Measurements from ENCODE around the gene DNAH7. TPM values are rescaled to one million over a fixed set of nuclear protein-coding genes. Genes with fewer than 3 reads are reported as not detected.

DNAH7 gene
- total and polyA plus RNA-seq, 2 donors (not counting 1 experiment from before 2014, with no cell fraction given), result 0.37 to 0.99 TPM

DNA sequence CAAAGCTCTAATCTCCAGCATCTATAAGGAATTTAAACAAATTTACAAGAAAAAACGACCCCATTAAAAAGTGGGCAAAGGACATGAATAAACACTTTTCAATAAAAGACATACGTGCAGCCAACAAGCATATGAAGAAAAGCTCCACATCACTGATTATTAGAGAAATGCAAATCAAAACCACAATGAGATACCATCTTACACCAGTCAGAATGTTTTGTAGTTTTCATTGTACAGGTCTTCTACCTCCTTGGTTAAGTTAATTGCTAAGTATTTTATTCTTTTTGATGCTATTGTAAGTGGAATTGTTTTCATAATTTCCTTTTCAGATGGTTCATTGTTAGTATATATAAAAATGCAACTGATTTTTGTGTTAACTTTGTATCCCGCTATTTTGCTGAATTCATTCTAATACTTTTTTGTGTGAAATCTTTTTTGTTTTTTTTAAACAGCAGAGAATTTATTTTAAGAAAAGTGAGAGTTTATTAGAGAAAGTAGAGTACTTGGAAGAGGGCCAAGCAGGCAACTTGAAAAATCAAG, 370.9 kb downstream of the DNAH7 start:
- Histone ChIP-seq H3K27ac (ENCODE audit: insufficient read depth, low read length) (no peak overlapping the region), H3K36me3 (ENCODE audit: control insufficient read depth, insufficient read depth, low read length) (no peaks in the 10 kb centered on the region), H3K9ac (ENCODE audit: insufficient read depth, low read length) (no peak overlapping the region), H3K79me2 (ENCODE audit: control insufficient read depth, insufficient read depth, low read length) (peaks cover 2% of the 10 kb centered on the region), H4K20me1 (ENCODE audit: control insufficient read depth, extremely low read depth, insufficient read depth, low read length) (no peaks in the 10 kb centered on the region), H3K4me1 (ENCODE audit: control insufficient read depth, extremely low read depth, insufficient read depth, low read length) (no peaks in the 10 kb centered on the region), H3K4me3 (replicated peaks in 1 of 4; ENCODE audit: control extremely low read depth in 1 of 4, insufficient read depth in 1 of 4, low read depth in 3 of 4, low read length in 4 of 4) (no peak overlapping the region), H3K9me3 (ENCODE audit: control insufficient read depth, insufficient read depth, low read depth, low read length) (no peaks in the 10 kb centered on the region), H3K4me2 (ENCODE audit: extremely low read depth, insufficient read depth, low read length) (no peak overlapping the region), H3K27me3 (ENCODE audit: control insufficient read depth, insufficient read depth, low read length) (no peaks in the 10 kb centered on the region), H2AFZ (ENCODE audit: low read length) (no peak overlapping the region)
- TF ChIP-seq EZH2 (IDR thresholded peaks at IDR 0.05; ENCODE audit: low read length, missing control alignments), result no peak
- TF ChIP-seq, protein P1, sequence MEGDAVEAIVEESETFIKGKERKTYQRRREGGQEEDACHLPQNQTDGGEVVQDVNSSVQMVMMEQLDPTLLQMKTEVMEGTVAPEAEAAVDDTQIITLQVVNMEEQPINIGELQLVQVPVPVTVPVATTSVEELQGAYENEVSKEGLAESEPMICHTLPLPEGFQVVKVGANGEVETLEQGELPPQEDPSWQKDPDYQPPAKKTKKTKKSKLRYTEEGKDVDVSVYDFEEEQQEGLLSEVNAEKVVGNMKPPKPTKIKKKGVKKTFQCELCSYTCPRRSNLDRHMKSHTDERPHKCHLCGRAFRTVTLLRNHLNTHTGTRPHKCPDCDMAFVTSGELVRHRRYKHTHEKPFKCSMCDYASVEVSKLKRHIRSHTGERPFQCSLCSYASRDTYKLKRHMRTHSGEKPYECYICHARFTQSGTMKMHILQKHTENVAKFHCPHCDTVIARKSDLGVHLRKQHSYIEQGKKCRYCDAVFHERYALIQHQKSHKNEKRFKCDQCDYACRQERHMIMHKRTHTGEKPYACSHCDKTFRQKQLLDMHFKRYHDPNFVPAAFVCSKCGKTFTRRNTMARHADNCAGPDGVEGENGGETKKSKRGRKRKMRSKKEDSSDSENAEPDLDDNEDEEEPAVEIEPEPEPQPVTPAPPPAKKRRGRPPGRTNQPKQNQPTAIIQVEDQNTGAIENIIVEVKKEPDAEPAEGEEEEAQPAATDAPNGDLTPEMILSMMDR (conservative IDR thresholded peaks at IDR 0.05 in 1 of 2, IDR thresholded peaks at IDR 0.05 in 1 of 2; ENCODE audit: low read depth in 1 of 2, low read length in 2 of 2), result no peak
- DNase-seq (ENCODE audit: low read depth in 2 of 2), result no peak

DNA sequence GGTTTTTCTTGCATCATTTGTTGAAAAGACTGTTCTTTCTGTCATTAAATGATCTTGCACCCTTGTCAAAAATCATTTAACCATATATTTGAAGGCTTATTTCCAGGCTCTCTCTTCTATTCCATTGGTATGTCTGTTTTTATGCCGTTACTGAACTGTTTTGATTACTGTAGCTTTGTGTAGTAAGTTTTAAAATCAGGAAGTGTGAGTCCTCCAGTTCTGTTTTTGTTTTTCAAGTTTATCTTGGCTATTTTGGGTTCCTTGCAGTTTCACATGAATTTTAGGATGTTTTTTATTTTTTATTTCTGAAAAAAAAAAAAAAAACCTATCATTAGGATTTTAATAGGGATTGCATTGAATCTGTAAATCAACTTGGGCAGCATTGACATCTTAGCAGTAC, 372.6 kb downstream of the DNAH7 start:
- Histone ChIP-seq H3K4me3 (replicated peaks in 1 of 4; ENCODE audit: control extremely low read depth in 1 of 4, insufficient read depth in 1 of 4, low read depth in 3 of 4, low read length in 4 of 4) (no peak overlapping the region), H3K79me2 (ENCODE audit: control insufficient read depth, insufficient read depth, low read length) (peaks cover 2% of the 10 kb centered on the region), H4K20me1 (ENCODE audit: control insufficient read depth, extremely low read depth, insufficient read depth, low read length) (no peaks in the 10 kb centered on the region), H3K9ac (ENCODE audit: insufficient read depth, low read length) (no peak overlapping the region), H3K27ac (ENCODE audit: insufficient read depth, low read length) (no peak overlapping the region), H3K9me3 (ENCODE audit: control insufficient read depth, insufficient read depth, low read depth, low read length) (no peaks in the 10 kb centered on the region), H3K36me3 (ENCODE audit: control insufficient read depth, insufficient read depth, low read length) (no peaks in the 10 kb centered on the region), H3K4me1 (ENCODE audit: control insufficient read depth, extremely low read depth, insufficient read depth, low read length) (no peaks in the 10 kb centered on the region), H2AFZ (ENCODE audit: low read length) (no peak overlapping the region), H3K4me2 (ENCODE audit: extremely low read depth, insufficient read depth, low read length) (no peak overlapping the region), H3K27me3 (ENCODE audit: control insufficient read depth, insufficient read depth, low read length) (no peaks in the 10 kb centered on the region)
- TF ChIP-seq, protein P1 (conservative IDR thresholded peaks at IDR 0.05 in 1 of 2, IDR thresholded peaks at IDR 0.05 in 1 of 2; ENCODE audit: low read depth in 1 of 2, low read length in 2 of 2), result no peak
- no peak for TF ChIP-seq EZH2 (IDR thresholded peaks at IDR 0.05; ENCODE audit: low read length, missing control alignments)
- DNase-seq (ENCODE audit: low read depth in 2 of 2), result no peak

DNA sequence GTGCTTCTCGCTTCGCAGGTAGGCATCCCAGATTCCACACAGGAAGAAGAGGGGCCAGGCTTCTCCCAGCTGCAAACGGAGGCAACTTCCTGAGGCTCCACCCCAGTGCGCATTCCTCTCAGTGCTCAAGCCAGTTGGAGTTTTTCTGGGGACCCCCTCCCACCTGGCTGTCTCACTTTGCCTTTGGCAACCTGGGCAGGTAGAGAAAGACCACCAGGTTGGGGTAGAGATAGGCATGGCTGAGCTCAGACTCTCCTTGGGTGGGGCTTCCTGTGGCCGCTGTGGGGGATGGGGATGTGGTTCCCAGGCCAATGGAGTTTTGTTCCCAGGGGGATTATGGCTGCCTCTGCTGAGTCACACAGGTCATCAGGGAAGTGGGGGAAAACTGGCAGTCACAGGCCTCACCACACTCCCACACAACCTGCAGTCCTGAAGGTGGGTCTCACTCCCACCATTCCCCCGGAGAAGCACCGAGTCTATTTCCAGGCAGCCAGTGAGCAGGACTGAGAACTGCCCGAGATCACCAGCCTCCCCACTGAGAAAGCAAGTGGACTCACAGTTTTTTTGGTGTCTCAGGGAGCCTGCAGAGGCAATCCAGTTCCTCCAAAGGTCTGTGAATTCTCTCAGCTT, 373.5 kb downstream of the DNAH7 start:
- Histone ChIP-seq H3K4me1 (ENCODE audit: control insufficient read depth, extremely low read depth, insufficient read depth, low read length) (no peaks in the 10 kb centered on the region), H4K20me1 (ENCODE audit: control insufficient read depth, extremely low read depth, insufficient read depth, low read length) (no peaks in the 10 kb centered on the region), H3K27me3 (ENCODE audit: control insufficient read depth, insufficient read depth, low read length) (no peaks in the 10 kb centered on the region), H2AFZ (ENCODE audit: low read length) (no peak overlapping the region), H3K79me2 (ENCODE audit: control insufficient read depth, insufficient read depth, low read length) (peaks cover 2% of the 10 kb centered on the region), H3K27ac (ENCODE audit: insufficient read depth, low read length) (no peak overlapping the region), H3K9me3 (ENCODE audit: control insufficient read depth, insufficient read depth, low read depth, low read length) (no peaks in the 10 kb centered on the region), H3K4me2 (ENCODE audit: extremely low read depth, insufficient read depth, low read length) (no peak overlapping the region), H3K9ac (ENCODE audit: insufficient read depth, low read length) (no peak overlapping the region), H3K36me3 (ENCODE audit: control insufficient read depth, insufficient read depth, low read length) (no peaks in the 10 kb centered on the region), H3K4me3 (replicated peaks in 1 of 4; ENCODE audit: control extremely low read depth in 1 of 4, insufficient read depth in 1 of 4, low read depth in 3 of 4, low read length in 4 of 4) (no peak overlapping the region)
- no peak for TF ChIP-seq EZH2 (IDR thresholded peaks at IDR 0.05; ENCODE audit: low read length, missing control alignments)
- TF ChIP-seq, protein P1 (conservative IDR thresholded peaks at IDR 0.05 in 1 of 2, IDR thresholded peaks at IDR 0.05 in 1 of 2; ENCODE audit: low read depth in 1 of 2, low read length in 2 of 2), result no peak
- DNase-seq (ENCODE audit: low read depth in 2 of 2), result no peak

All from fibroblast of lung (primary cell).